ENCODE data around the gene TCF4.

- no peak for TF ChIP-seq CTCF (IDR thresholded peaks at IDR 0.05)
- TF ChIP-seq NFIC (IDR thresholded peaks at IDR 0.05; ENCODE audit: borderline replicate concordance), result no peak
- TF ChIP-seq POLR2AphosphoS5 (IDR thresholded peaks at IDR 0.05; ENCODE audit: low read depth, low read length), result no peak
- TF ChIP-seq JUND (IDR thresholded peaks at IDR 0.05), result no peak
- TF ChIP-seq, protein P1, sequence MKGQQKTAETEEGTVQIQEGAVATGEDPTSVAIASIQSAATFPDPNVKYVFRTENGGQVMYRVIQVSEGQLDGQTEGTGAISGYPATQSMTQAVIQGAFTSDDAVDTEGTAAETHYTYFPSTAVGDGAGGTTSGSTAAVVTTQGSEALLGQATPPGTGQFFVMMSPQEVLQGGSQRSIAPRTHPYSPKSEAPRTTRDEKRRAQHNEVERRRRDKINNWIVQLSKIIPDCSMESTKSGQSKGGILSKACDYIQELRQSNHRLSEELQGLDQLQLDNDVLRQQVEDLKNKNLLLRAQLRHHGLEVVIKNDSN (IDR thresholded peaks at IDR 0.05; ENCODE audit: borderline replicate concordance, low read depth), result no peak
- TF ChIP-seq SIN3A (IDR thresholded peaks at IDR 0.05; ENCODE audit: borderline replicate concordance, low read depth, low read length), result no peak
Observed at GRCh38 chr18:55323051-55323994, 264.7 kb downstream of the TCF4 start.
